Retinal pigment epithelial cell (primary cell): Measurements from ENCODE around the gene UBE2QL1.

Source experiments
- DNase-seq: peaks from one replicate; pipeline ENCODE4 v3.0.0-alpha.2; 2010; ENCODE audit warnings: low read depth
- H3K4me3 ChIP-seq: 2 replicates; pipeline ENCODE4 v1.5.1; 2011; ENCODE audit warnings: mild to moderate bottlenecking, low read length, control low read depth, moderate library complexity
- CTCF ChIP-seq: conservative IDR thresholded peaks from 2 replicates; pipeline ENCODE4 v1.5.1; 2011; ENCODE audit warnings: low read depth, low read length, control low read depth, inconsistent platforms

Gene UBE2QL1

GRCh38 chr5:6407558-6408259 is 41.0 kb upstream of the UBE2QL1 start:
- DNase-seq = no peak
- no peak for TF ChIP-seq CTCF
- no peak overlapping the region for H3K4me3 ChIP-seq

GRCh38 chr5:6408260-6408596 is 40.4 kb upstream of the UBE2QL1 start:
- no peak for DNase-seq
- no peak for TF ChIP-seq CTCF
- no peak overlapping the region for H3K4me3 ChIP-seq

GRCh38 chr5:6408627-6409446 is 39.8 kb upstream of the UBE2QL1 start:
- no peak for TF ChIP-seq CTCF
- DNase-seq = no peak
- H3K4me3 ChIP-seq = no peak overlapping the region

GRCh38 chr5:6410421-6410820 is 38.2 kb upstream of the UBE2QL1 start:
- TF ChIP-seq CTCF = no peak
- DNase-seq = no peak
- no peak overlapping the region for H3K4me3 ChIP-seq

GRCh38 chr5:6411141-6411540 is 37.5 kb upstream of the UBE2QL1 start:
- DNase-seq = no peak
- TF ChIP-seq CTCF = no peak
- no peak overlapping the region for H3K4me3 ChIP-seq

- no peak for DNase-seq
- no peak for TF ChIP-seq CTCF
- no peak overlapping the region for H3K4me3 ChIP-seq
Observed at GRCh38 chr5:6412811-6413210, 35.8 kb upstream of the UBE2QL1 start.

GRCh38 chr5:6417657-6418056 is 31.0 kb upstream of the UBE2QL1 start:
- H3K4me3 ChIP-seq = no peak overlapping the region
- no peak for DNase-seq
- no peak for TF ChIP-seq CTCF
